ENCODE measurements around the gene KRTAP13-1. TPM values are rescaled to one million over a fixed set of nuclear protein-coding genes. Genes with fewer than 3 reads are reported as not detected.

Gene KRTAP13-1
- total RNA-seq, 1 donor from 2014 or later = not detected

DNA sequence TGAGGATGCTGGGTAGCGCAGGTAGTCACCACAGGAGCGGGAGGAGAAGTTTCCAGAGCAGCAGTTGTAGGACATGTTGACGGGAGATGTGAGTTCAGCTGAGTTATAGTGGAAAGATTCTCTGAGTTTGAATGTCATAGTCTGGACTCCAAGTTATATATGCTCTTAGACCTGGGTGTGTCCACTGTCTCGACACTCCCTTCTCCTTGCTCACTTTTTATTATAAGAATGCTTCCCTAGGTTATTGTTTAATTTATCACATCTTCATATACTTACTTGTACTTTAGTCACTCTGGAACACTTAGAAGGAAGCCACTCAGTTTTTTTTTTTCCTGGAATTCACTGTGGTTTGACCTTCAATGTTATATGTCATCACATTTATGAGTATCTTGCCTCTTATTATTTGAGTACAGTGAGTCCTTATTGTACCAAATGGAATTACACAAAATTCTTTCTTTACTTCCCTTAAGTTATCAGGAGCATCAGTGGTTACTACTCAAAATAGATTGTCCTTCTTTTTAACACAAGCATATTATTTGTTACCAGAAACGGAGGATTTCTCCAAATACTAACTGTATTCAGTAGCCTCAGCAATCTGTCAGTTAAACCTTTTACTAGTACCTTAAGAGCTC lies 23.6 kb upstream of the KRTAP13-1 start, which contains the start of gene KRTAP13-2:
TSS of gene KRTAP13-2 (minus strand) at position 133 of the 632 bp plus-strand sequence. CDS start at position 75, 58 bp downstream.
- DNase-seq (ENCODE audit: low read depth) = no peak
- H3K4me3 ChIP-seq (ENCODE audit: low read depth, low read length) = no peak within 1 kb of the TSS
- TF ChIP-seq, protein P1, sequence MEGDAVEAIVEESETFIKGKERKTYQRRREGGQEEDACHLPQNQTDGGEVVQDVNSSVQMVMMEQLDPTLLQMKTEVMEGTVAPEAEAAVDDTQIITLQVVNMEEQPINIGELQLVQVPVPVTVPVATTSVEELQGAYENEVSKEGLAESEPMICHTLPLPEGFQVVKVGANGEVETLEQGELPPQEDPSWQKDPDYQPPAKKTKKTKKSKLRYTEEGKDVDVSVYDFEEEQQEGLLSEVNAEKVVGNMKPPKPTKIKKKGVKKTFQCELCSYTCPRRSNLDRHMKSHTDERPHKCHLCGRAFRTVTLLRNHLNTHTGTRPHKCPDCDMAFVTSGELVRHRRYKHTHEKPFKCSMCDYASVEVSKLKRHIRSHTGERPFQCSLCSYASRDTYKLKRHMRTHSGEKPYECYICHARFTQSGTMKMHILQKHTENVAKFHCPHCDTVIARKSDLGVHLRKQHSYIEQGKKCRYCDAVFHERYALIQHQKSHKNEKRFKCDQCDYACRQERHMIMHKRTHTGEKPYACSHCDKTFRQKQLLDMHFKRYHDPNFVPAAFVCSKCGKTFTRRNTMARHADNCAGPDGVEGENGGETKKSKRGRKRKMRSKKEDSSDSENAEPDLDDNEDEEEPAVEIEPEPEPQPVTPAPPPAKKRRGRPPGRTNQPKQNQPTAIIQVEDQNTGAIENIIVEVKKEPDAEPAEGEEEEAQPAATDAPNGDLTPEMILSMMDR (conservative IDR thresholded peaks at IDR 0.05; ENCODE audit: low read depth, low read length) = no peak

DNA sequence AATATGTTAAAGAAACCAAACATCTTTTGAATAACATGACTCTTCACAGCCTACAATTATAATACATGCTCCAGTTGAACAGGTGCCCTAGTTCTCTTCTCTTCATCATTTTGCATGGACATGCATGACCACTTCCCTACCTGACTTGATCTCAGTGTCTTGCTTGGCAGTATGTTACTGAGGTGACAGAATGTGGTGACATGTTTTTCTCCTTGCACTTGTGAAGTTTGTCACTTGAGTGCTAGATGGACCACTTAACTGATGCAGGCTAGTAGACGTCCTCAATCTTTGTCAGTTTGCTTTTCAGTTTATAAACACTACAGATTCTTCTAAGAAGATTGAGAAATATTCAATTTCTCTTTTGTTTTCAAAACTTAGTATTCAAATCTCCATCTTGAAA lies 13.6 kb upstream of the KRTAP13-1 start:
- TF ChIP-seq, protein P1 (conservative IDR thresholded peaks at IDR 0.05; ENCODE audit: low read depth, low read length) = no peak
- H3K4me3 ChIP-seq (ENCODE audit: low read depth, low read length) = no peak overlapping the region
- no peak for DNase-seq (ENCODE audit: low read depth)

DNA sequence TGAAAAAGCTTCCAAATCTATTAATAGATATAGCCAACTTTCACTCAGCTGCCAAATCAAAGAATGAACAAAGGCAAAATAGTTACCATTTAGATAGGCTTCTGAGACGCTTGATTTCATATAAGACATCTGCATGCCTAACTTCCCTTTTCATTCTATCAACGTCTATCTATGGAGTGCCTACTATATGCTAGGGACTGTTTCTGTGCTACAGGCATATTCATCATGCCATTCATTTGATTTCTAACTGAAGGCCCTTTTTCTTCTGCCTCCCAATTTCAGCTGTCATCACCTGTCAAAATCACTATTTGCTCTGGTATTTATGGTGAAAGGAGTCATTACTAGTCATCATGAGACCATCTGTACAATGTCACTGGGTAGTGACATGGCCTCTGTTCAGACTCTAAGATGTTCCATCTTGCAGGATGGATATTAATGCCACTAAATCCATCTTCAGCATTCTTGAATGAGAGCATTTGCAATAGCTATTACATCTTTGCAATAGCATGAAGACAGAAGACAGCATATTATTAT lies 4.3 kb upstream of the KRTAP13-1 start:
- DNase-seq (ENCODE audit: low read depth) = no peak
- TF ChIP-seq, protein P1 (conservative IDR thresholded peaks at IDR 0.05; ENCODE audit: low read depth, low read length) = no peak
- H3K4me3 ChIP-seq (ENCODE audit: low read depth, low read length) = no peak overlapping the region

DNA sequence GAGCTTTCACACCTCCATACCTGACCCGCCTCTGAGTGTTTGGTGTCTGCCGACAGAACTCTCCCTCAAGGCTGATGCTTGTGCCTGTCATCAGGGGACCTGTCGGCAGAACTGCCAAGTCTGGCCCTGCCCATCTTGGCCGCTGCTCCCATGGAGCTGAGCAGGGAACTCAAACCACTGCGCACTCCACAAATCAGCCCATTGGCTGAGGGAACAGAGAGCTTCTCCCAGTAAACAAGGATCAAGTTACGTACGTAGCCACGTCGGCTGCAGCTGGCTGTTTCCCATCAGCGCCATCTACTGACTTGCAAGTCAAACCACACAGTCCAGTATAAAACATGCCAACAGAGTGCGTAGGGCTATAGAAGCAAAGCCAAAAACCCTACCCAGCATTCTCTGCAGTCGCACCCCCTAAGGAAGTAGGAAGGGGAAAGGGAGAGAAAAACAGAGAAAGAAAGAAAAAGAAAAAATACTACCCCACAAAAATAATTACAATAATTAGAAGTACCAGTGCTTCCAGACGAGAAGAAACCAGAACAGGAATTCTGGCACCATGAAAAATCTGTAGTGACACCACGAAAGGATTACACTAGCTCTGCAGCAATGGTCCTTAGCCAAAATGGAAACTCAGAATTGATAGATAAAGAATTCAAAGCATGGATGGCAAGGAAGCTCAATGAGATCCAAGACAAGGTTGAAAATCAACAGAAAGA lies 13.1 kb downstream of the KRTAP13-1 start:
- H3K4me3 ChIP-seq (ENCODE audit: low read depth, low read length) = no peak overlapping the region
- TF ChIP-seq, protein P1 (conservative IDR thresholded peaks at IDR 0.05; ENCODE audit: low read depth, low read length) = peak; percentile 60
- peak; percentile 20 for DNase-seq (ENCODE audit: low read depth)

DNA sequence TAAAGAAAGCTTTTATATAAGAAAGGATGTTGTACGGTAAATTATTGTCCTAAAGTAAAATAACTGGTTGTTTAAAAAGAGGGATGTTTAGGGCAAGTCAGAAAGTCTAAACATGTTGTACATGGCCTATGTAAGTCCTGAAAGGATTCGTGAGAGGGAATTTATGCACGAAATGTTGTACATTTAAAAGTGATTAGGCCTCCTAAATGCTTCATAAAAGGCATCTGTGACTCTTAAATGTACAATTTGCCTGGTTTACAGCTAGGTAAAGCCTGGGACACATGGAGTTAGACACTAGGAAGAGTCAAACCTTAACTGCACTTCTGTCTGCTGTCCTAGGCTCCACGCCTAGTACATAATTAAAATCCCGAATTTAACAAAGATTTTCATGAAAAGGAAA lies 20.2 kb downstream of the KRTAP13-1 start:
- no peak overlapping the region for H3K4me3 ChIP-seq (ENCODE audit: low read depth, low read length)
- TF ChIP-seq, protein P1 (conservative IDR thresholded peaks at IDR 0.05; ENCODE audit: low read depth, low read length) = no peak
- DNase-seq (ENCODE audit: low read depth) = no peak

DNA sequence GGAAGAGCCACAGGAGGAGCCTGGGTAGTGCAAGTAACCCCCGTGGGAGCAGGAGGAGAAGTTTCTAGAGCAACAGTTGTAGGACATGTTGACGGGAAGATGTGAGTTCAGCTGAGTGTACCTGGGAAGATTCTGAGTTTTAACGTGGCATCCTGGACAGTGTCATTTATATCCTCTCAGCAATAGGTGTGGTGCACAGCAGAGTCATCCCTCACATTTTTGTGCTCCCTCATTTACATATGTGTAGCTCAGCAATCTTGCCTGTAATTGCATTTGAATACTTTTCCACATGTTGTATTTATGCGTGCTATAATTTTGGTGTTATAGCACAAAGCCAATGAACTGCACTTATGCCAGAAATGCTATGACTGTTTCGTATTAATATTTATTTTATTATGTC lies 30.0 kb downstream of the KRTAP13-1 start, which contains the start of gene KRTAP13-3:
TSS of gene KRTAP13-3 (minus strand) at position 101 of the 400 bp plus-strand sequence. CDS start at position 87, 14 bp downstream.
- DNase-seq (ENCODE audit: low read depth) = no peak
- H3K4me3 ChIP-seq (ENCODE audit: low read depth, low read length) = no peak within 1 kb of the TSS
- TF ChIP-seq, protein P1 (conservative IDR thresholded peaks at IDR 0.05; ENCODE audit: low read depth, low read length) = no peak

Data from epithelial cell of proximal tubule (primary cell).